PC-9 (cell line): ENCODE results near the gene A1BG.

ENCODE experiments used
- EZH2 ChIP-seq: fragments of 200-600 bp; sonication (generic); IDR thresholded peaks from 2 replicates; pipeline ENCODE4 v1.8.0; 2017; ENCODE audit warnings: antibody characterized with exemption, low read depth
- TF ChIP-seq, protein P1 (sequence below): fragments of 200-600 bp; sonication (generic); conservative IDR thresholded peaks from 2 replicates; pipeline ENCODE4 v1.6.1; 2017; ENCODE audit warnings: mixed run types, antibody characterized with exemption, mild to moderate bottlenecking, moderate library complexity

DNA sequence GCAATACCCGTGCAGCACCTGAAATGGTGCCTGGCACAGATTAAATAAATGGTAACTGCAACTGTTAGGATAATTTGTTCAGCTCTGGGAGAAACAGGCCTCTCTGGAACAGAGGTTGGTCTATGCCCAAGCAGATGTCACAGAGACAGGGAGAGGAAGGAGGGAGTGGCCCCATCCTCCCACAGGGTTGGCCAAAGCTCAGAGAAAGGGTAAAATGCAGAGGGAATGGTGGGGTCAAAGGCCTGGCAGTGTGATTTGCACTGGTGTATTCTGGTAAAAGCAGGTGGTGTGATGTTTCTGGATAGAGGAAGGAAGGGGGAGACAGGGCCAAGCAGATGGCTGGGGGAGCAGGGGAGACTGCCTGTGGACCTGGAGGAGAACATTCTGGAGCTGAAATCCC, 17.1 kb downstream of the A1BG start:
- TF ChIP-seq, protein P1, sequence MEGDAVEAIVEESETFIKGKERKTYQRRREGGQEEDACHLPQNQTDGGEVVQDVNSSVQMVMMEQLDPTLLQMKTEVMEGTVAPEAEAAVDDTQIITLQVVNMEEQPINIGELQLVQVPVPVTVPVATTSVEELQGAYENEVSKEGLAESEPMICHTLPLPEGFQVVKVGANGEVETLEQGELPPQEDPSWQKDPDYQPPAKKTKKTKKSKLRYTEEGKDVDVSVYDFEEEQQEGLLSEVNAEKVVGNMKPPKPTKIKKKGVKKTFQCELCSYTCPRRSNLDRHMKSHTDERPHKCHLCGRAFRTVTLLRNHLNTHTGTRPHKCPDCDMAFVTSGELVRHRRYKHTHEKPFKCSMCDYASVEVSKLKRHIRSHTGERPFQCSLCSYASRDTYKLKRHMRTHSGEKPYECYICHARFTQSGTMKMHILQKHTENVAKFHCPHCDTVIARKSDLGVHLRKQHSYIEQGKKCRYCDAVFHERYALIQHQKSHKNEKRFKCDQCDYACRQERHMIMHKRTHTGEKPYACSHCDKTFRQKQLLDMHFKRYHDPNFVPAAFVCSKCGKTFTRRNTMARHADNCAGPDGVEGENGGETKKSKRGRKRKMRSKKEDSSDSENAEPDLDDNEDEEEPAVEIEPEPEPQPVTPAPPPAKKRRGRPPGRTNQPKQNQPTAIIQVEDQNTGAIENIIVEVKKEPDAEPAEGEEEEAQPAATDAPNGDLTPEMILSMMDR: no peak
- TF ChIP-seq EZH2: no peak
